GM12891 (cell line): ENCODE results near the gene RUVBL2.
A peak's percentile ranks its signal among the peaks of the same experiment; 100 is the strongest.

Experiments
- DNase-seq: peaks from one replicate; pipeline ENCODE4 v3.0.0; 2011; ENCODE audit warnings: low spot score; ENCODE audit not compliant: insufficient read length
- FAIRE-seq: peaks from 2 replicates; lab custom pipeline; 2011; peaks lifted over from hg19 to GRCh38; lab: Jason Lieb, UNC
- PAX5 ChIP-seq: IDR thresholded peaks from 2 replicates; pipeline ENCODE4 v1.6.1; 2011; ENCODE audit warnings: low read length, moderate library complexity, mild to moderate bottlenecking; ENCODE audit not compliant: insufficient read depth, severe bottlenecking
- POLR2A ChIP-seq: IDR thresholded peaks from 2 replicates; pipeline ENCODE4 v1.6.1; 2011; ENCODE audit warnings: low read depth, low read length, control low read depth
- POLR2AphosphoS5 ChIP-seq: IDR thresholded peaks from 2 replicates; pipeline ENCODE4 v1.6.1; 2011; ENCODE audit warnings: low read depth, low read length, control low read depth
- POU2F2 ChIP-seq: IDR thresholded peaks from 2 replicates; pipeline ENCODE4 v1.6.1; 2011; ENCODE audit warnings: low read depth, mild to moderate bottlenecking, control low read depth, low read length, moderate library complexity
- SPI1 ChIP-seq: IDR thresholded peaks from 2 replicates; pipeline ENCODE4 v1.6.1; 2011; ENCODE audit warnings: low read depth, low read length, control low read depth
- TAF1 ChIP-seq: IDR thresholded peaks from 2 replicates; pipeline ENCODE4 v1.6.1; 2011; ENCODE audit warnings: low read depth, low read length, control low read depth

RUVBL2 gene

DNA sequence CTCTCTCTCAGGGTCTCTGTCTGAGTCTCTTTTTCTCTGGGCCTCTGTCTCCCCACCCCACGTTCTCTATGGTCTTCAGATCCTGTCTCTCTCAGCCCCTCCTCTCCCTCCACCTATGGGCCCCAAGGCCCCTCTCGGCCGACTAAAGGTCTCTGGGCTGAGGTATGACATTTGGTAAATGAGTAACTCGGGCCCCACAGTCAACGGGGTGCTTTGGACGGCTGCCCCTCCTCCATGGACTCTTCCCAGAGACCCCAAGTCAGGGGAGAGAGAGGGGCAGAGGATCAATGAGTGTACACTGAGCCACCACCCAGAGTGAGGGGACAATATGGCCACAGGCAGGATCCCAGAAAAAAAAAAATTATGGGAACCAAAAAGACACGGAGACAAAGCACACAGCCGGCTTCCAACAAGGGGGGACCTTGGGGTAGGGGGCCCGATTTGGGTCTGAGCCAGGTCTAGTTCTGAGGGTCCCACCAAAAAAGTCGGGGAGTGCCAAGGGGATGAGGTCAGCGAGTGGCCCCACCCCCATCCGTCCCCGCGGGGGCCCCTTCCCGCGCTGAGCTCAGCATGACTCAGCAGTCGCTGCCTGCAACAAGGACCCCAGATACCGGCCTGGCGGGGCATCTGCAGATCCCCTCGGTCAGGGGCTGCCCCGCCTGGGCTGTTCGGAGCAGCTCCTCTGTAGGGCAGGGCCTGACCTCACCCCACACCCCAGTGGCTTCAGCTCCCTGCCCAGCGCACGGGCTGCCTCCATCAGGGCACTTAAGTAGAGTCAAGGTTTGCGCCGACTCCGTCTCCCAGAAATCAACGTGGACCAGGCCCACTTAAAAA, 30.1 kb upstream of the RUVBL2 start:
- peak; percentile 86 for FAIRE-seq
- TF ChIP-seq SPI1 (no peak), POLR2AphosphoS5 (peak; percentile 53; the same call in 1 of the 2 replicates), PAX5 (no peak), POU2F2 (no peak), TAF1 (peak; percentile 7; the same call in 1 of the 2 replicates), POLR2A (peak; percentile 56)
- DNase-seq, result peak; percentile 69

GRCh38 chr19:48964205-48965039, 29.3 kb upstream of the RUVBL2 start:
- peak; percentile 23 for FAIRE-seq

GRCh38 chr19:48965040-48965805, 28.5 kb upstream of the RUVBL2 start, which contains the start of gene FTL:
Gene FTL, plus strand, starts transcription at chr19:48965309. Its CDS starts 199 bp downstream, at chr19:48965508.
- DNase-seq, result peak; percentile 91
- TF ChIP-seq PAX5, result no peak
- TF ChIP-seq POLR2A, result peak; percentile 99
- peak; percentile 99 for TF ChIP-seq POLR2AphosphoS5
- TF ChIP-seq POU2F2, result peak; percentile 90
- no peak for TF ChIP-seq SPI1
- peak; percentile 96 for TF ChIP-seq TAF1
- FAIRE-seq, result peak; percentile 97

More at GRCh38 chr19:48964205-48965039, 29.3 kb upstream of the RUVBL2 start:
- DNase-seq, result no peak
- no peak for TF ChIP-seq TAF1
- TF ChIP-seq SPI1, result no peak
- TF ChIP-seq POU2F2, result 0 out of 2 replicates have a peak, but pooled peaks have one; percentile 9
- no peak for TF ChIP-seq POLR2A
- TF ChIP-seq POLR2AphosphoS5, result 0 out of 2 replicates have a peak, but pooled peaks have one; percentile 0
- no peak for TF ChIP-seq PAX5

GRCh38 chr19:48965806-48966540, 27.7 kb upstream of the RUVBL2 start:
- FAIRE-seq (no peak), DNase-seq (peak; percentile 54)
- TF ChIP-seq SPI1, result no peak
- TF ChIP-seq POU2F2, result 0 out of 2 replicates have a peak, but pooled peaks have one; percentile 11
- TF ChIP-seq POLR2A, result peak; percentile 32; the same call in 1 of the 2 replicates
- TF ChIP-seq TAF1, result no peak
- TF ChIP-seq PAX5, result no peak
- 0 out of 2 replicates have a peak, but pooled peaks have one; percentile 23 for TF ChIP-seq POLR2AphosphoS5

- TF ChIP-seq POLR2AphosphoS5, result 0 out of 2 replicates have a peak, but pooled peaks have one; percentile 10
- peak; percentile 43; the same call in 1 of the 2 replicates for TF ChIP-seq POU2F2
- no peak for TF ChIP-seq TAF1
- TF ChIP-seq POLR2A, result no peak
- no peak for TF ChIP-seq PAX5
- TF ChIP-seq SPI1, result peak; percentile 59
- FAIRE-seq (no peak), DNase-seq (no peak)
Measured at GRCh38 chr19:48966541-48967345, 26.9 kb upstream of the RUVBL2 start.

DNA sequence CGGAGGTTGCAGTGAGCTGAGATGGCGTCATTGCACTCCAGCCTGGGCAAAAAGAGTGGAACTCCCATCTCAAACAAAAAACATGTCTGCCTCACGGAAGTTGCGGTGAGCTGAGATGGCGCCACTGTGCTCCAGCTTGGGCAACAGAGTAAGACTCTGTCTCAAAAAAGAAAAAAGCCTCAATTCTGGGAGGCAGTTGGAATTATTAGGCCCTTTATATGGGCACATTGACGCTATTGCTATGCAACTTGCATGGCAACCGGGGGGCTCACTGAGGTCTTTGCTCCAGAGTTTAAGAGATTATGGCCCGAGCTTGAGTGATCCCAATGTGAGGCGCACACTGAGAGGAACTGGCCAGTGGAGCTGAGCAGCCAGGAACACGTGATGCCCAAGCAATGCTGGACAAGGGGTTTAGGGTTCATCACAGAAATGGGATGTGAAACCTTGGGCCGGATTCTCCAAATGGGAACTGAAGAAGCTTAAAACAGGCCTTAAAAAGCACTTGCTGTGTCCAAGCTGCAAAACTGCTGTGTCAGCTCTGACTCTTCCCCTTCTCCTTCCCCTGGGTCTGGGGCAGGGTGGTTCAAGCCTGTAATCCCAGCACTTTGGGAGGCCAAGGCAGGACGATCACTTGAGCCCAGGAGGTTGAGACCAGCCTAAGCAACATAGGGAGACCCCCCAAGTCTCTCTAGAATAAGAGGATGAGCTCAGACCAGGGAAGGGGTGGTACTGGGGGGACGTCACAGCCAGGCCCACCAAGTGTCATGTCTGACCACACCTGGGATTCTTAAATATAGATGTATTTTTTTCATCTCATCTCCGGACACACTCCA, 26.1 kb upstream of the RUVBL2 start:
- no peak for FAIRE-seq

More for the DNA sequence above, 26.1 kb upstream of the RUVBL2 start:
- TF ChIP-seq TAF1, result no peak
- peak; percentile 84 for TF ChIP-seq SPI1
- TF ChIP-seq POU2F2, result peak; percentile 20; the same call in 1 of the 2 replicates
- peak; percentile 64 for TF ChIP-seq POLR2AphosphoS5
- peak; percentile 67 for TF ChIP-seq POLR2A
- no peak for TF ChIP-seq PAX5
- DNase-seq, result no peak
